Thyroid gland (tissue), 4 donors: ENCODE results near the gene BCAS3. TPM values are rescaled to one million over a fixed set of nuclear protein-coding genes. Genes with fewer than 3 reads are reported as not detected.

Experiments
- DNase-seq, 2 donors: peaks; one replicate each; pipeline ENCODE4 v3.0.0-alpha.2; 2019
- H3K27ac ChIP-seq, 3 donors: fragments of 200-600 bp; sonication (generic); 1 replicate in 2 of 3; 2 replicates in 1 of 3; pipeline ENCODE4 v1.5.1; 2016 to 2019; ENCODE audit warnings: mild to moderate bottlenecking in 1 of 3, moderate library complexity in 1 of 3
- H3K27me3 ChIP-seq: fragments of 200-600 bp; sonication (generic); one replicate; pipeline ENCODE4 v1.5.1; 2019
- H3K36me3 ChIP-seq, 2 donors: fragments of 200-600 bp; sonication (generic); one replicate each; pipeline ENCODE4 v1.5.1; 2016 to 2019
- H3K4me1 ChIP-seq, 2 donors: fragments of 200-600 bp; sonication (generic); one replicate each; pipeline ENCODE4 v1.5.1; 2017 to 2019
- H3K4me3 ChIP-seq, 3 donors: fragments of 200-600 bp; sonication (generic); replicated peaks in 1 of 3; 1 replicate in 2 of 3; 2 replicates in 1 of 3; pipeline ENCODE4 v1.5.1; 2016; ENCODE audit warnings: mild to moderate bottlenecking in 1 of 3
- H3K9me3 ChIP-seq: fragments of 200-600 bp; sonication (generic); one replicate; pipeline ENCODE4 v1.5.1; 2017
- POLR2A ChIP-seq, 2 donors: fragments of 450-650 bp; IDR thresholded peaks; one replicate each; pipeline ENCODE4 v1.6.1; 2017; ENCODE audit warnings: antibody characterized with exemption in 2 of 2, mild to moderate bottlenecking in 2 of 2, moderate library complexity in 1 of 2
- WGBS, 2 donors: methylation state at CpG; one replicate each; pipeline ENCODE4 v1.1.5; 2017; 5-methylcytosine and 5-hydroxymethylcytosine counted together
- intact Hi-C: fragments of 100-400 bp; cut with DNase I; formaldehyde crosslinking; loops from one replicate; pipeline ENCODE4 v1.15.1; 2023
- total RNA-seq, 4 donors: library from RNA; depleted of rRNA; stranded (reverse); fragments of >200 nt; gene quantifications; one replicate each; pipeline ENCODE4 v1.2.3, GENCODE V29; 2016
- TF ChIP-seq, protein P1 (sequence below), 6 experiments: fragments of 200-600 bp in 3 of 6; fragments of 450-650 bp in 3 of 6; sonication (generic) in 3 of 6; IDR thresholded peaks; one replicate each; pipeline ENCODE4 v1.5.1; 2016 to 2019; ENCODE audit warnings: antibody characterized with exemption in 6 of 6, mild to moderate bottlenecking in 2 of 6, inconsistent platforms in 1 of 6, moderate library complexity in 1 of 6

Gene BCAS3
- total RNA-seq, 4 donors from 2014 or later = 41.8 to 78.7 (median 51.6) TPM

DNA sequence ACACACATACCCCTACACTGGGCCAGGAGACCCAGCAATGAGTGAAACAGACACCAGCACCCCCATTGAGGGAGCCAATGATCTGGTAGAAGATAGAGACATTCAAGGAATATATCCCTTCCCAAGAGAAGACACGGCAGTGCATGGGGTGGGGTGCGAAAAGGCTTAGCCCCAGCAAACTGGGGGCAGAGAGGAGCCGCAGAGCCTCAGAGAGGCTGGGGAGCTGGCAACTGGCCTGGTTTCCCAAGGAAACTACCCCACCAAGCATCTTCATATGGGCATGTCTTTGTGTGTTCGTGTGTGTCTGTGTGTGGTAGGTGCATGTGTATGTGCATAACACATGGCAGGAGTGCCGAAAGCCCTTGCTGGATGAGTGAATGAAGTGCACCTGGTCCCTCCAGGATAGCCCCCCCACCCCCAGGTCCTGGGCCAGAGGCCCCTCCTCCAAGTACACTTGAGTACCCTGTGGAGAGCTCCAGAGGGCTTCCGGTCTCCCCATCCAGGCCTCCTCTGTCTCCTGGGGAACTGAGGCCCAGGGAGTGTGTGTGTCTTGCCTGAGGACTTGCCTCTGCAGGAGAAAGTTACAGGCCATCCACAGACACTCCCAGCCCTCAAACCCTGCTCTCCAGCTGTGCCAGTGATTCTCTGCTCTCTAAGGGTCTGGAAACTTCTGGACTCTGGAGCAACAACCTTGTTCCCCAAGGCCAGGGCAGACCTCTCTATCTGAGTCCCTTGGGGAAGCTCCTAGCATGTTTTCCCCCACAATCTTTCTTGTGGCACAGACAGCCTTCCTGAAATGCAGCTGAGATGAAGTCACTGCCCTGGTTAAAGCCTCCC lies 737.9 kb downstream of the BCAS3 start:
- H3K9me3 ChIP-seq = no peaks in the 10 kb centered on the region
- intact Hi-C loops = loop anchor here (5.0 to 10.0 kb wide), 3 partner anchors 137 to 649 kb away; partner anchors contain the start of gene MED13
- no peaks in the 10 kb centered on the region for H3K27me3 ChIP-seq
- H3K27ac ChIP-seq = no peak overlapping the region
- H3K4me1 ChIP-seq = peaks cover 12 to 39% of the 10 kb centered on the region in 2 donors
- no peak for TF ChIP-seq POLR2A (IDR thresholded peaks at IDR 0.05)
- TF ChIP-seq, protein P1, sequence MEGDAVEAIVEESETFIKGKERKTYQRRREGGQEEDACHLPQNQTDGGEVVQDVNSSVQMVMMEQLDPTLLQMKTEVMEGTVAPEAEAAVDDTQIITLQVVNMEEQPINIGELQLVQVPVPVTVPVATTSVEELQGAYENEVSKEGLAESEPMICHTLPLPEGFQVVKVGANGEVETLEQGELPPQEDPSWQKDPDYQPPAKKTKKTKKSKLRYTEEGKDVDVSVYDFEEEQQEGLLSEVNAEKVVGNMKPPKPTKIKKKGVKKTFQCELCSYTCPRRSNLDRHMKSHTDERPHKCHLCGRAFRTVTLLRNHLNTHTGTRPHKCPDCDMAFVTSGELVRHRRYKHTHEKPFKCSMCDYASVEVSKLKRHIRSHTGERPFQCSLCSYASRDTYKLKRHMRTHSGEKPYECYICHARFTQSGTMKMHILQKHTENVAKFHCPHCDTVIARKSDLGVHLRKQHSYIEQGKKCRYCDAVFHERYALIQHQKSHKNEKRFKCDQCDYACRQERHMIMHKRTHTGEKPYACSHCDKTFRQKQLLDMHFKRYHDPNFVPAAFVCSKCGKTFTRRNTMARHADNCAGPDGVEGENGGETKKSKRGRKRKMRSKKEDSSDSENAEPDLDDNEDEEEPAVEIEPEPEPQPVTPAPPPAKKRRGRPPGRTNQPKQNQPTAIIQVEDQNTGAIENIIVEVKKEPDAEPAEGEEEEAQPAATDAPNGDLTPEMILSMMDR (IDR thresholded peaks at IDR 0.05) = no peak
- no peak overlapping the region for H3K4me3 ChIP-seq
- DNase-seq = no peak
- WGBS, 2 donors = 92 to 98% methylated on average over 6 of the region's 6 CpGs
- H3K36me3 ChIP-seq = no peaks in the 10 kb centered on the region

DNA sequence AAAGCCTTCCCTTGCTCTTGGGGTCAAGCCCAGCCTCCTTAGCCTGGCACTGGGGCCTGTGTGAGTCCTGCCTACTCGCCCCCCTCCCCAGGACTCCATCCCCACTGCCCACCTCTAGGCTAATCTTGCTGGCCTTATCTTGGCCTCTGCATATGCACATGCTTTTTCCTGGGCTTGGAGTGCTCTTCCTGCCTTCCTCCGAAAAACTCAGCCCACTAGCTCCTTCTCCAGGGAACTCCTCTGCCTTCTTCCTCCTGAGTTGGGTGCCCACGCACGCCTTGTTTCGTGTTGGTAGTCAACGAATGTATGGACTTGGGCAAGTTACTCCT lies 738.5 kb downstream of the BCAS3 start:
- 93% methylated on average over 6 of the region's 6 CpGs for WGBS, 2 donors
- intact Hi-C loops = loop anchor here (5.0 to 10.0 kb wide), 3 partner anchors 136 to 649 kb away; partner anchors contain the start of gene MED13
- Histone ChIP-seq H3K4me3 (no peak overlapping the region), H3K36me3 (no peaks in the 10 kb centered on the region), H3K27me3 (no peaks in the 10 kb centered on the region), H3K4me1 (peaks cover 12 to 33% of the 10 kb centered on the region in 2 donors), H3K9me3 (no peaks in the 10 kb centered on the region), H3K27ac (no peak overlapping the region)
- no peak for DNase-seq
- TF ChIP-seq, protein P1 (IDR thresholded peaks at IDR 0.05) = no peak
- TF ChIP-seq POLR2A (IDR thresholded peaks at IDR 0.05) = no peak

DNA sequence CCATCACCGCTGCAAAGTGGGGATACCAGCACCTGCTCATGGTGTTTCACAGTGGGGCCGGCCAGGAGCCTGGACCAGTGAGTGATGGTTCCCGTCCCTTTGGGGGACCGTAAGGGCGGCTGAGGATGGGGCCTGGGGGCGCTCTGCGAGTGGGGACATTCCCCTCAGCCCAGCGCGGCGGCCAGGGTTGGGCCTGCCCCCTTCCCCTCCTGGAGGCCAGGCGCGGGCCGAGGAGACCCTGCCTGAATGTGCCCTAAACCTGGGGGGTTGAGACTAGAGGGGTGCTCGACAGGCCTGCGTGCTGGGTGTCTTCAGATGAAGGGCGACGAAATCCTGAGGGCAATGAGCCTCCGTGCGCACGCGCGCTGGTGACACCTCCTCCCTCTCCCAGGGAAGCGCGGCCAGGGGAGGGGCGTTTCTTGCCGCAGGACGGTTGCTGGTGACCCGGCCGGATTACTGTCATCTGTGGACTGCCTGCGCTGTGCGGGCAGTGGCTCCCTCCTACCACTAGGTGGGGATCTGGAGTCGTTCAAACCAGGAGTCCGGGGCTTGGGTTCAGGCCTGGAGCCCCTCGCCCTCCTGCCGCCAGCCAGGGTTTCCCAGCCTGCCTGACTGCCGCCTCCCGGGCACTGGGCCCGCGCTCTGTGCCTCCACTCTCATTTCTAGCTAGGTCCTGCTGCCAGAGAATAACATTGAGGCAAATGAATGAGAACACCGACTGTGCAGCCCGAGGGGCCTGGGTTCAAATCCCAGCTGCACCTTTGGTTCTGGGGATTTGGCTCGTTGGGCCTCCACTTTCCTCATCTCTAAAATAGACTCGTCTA lies 739.1 kb downstream of the BCAS3 start:
- Histone ChIP-seq H3K36me3 (no peaks in the 10 kb centered on the region), H3K27me3 (no peaks in the 10 kb centered on the region), H3K9me3 (no peaks in the 10 kb centered on the region), H3K4me1 (peaks cover 11 to 29% of the 10 kb centered on the region in 2 donors), H3K4me3 (no peak overlapping the region), H3K27ac (peak overlapping the region in 1 of 3 donors; percentile 52)
- peak; percentile 88 to 89 for DNase-seq
- no peak for TF ChIP-seq POLR2A (IDR thresholded peaks at IDR 0.05)
- TF ChIP-seq, protein P1 (IDR thresholded peaks at IDR 0.05) = peak; percentile 80 to 95 (median 90)
- 19 to 34% methylated on average over 21 to 26 of the region's 43 CpGs for WGBS, 2 donors
- intact Hi-C loops = loop anchor here (5.0 to 10.0 kb wide), 3 partner anchors 136 to 648 kb away; partner anchors contain the start of gene MED13

DNA sequence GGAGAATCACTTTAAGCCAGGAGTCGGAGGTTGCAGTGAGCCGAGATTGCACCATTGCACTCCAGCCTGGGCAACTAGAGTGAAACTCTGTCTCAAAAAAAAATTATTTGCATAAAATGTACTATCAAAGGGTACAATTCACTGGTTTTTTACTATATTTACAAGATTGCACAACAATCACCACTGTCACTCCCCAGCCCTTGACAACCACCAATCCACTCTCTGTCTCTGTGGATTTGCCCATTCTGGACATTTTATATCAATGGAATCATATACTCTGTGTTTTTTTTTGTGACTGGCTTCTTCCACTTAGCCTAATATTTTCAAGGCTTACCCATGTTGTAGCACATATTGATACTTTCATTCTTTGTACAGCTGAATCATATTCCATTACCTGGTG lies 740.8 kb downstream of the BCAS3 start:
- Histone ChIP-seq H3K27ac (no peak overlapping the region), H3K9me3 (no peaks in the 10 kb centered on the region), H3K4me3 (no peak overlapping the region), H3K4me1 (peaks cover 0 to 22% of the 10 kb centered on the region in 2 donors), H3K27me3 (no peaks in the 10 kb centered on the region), H3K36me3 (no peaks in the 10 kb centered on the region)
- TF ChIP-seq, protein P1 (IDR thresholded peaks at IDR 0.05) = no peak
- TF ChIP-seq POLR2A (IDR thresholded peaks at IDR 0.05) = no peak
- WGBS, 2 donors = 83 to 89% methylated on average over 2 of the region's 2 CpGs
- intact Hi-C loops = loop anchor here (5.0 to 10.0 kb wide), 3 partner anchors 134 to 646 kb away; partner anchors contain the start of gene MED13
- DNase-seq = no peak
